Memory B cell (primary cell): ENCODE measurements around the gene DPP10.
"Not testable (repeated sequence)": the region's sequence is repeated elsewhere in the genome, so short reads cannot be mapped to it uniquely, and the experiment has no call there.

Experiments
- ATAC-seq: fragments of 150-1000 bp; cut with Tn5 transposase; 2 replicates; pipeline ENCODE4 v1.10.0; 2021; ENCODE audit warnings: low read depth, mild to moderate bottlenecking, moderate library complexity
- DNase-seq, 2 donors: peaks; one replicate each; pipeline ENCODE4 v3.0.0; 2022; ENCODE audit warnings: low spot score in 2 of 2
- H3K27ac Mint-ChIP-seq: one replicate; pipeline ENCODE4 v1.8.0; 2022; ENCODE audit warnings: mild to moderate bottlenecking, moderate library complexity, mixed read lengths
- H3K27me3 Mint-ChIP-seq: one replicate; pipeline ENCODE4 v1.8.0; 2022; ENCODE audit warnings: mixed read lengths
- H3K36me3 Mint-ChIP-seq: one replicate; pipeline ENCODE4 v1.8.0; 2022; ENCODE audit warnings: mild to moderate bottlenecking, mixed read lengths
- H3K4me1 Mint-ChIP-seq: one replicate; pipeline ENCODE4 v1.8.0; 2022; ENCODE audit warnings: mixed read lengths
- H3K4me3 Mint-ChIP-seq: one replicate; pipeline ENCODE4 v1.8.0; 2022; ENCODE audit warnings: mild to moderate bottlenecking, moderate library complexity, mixed read lengths
- H3K9me3 Mint-ChIP-seq: one replicate; pipeline ENCODE4 v1.8.0; 2022; ENCODE audit warnings: mixed read lengths

Gene DPP10

GRCh38 chr2:115389024-115389423 is 946.6 kb downstream of the DPP10 start:
- no peak for ATAC-seq
- Mint-ChIP-seq H3K9me3 (peaks cover 12% of the 10 kb centered on the region), H3K4me3 (no peak overlapping the region)

GRCh38 chr2:115389898-115390565 is 947.6 kb downstream of the DPP10 start:
- no peaks in the 10 kb centered on the region for H3K27me3 Mint-ChIP-seq
- H3K9me3 Mint-ChIP-seq: peaks cover 6% of the 10 kb centered on the region
- no peak for DNase-seq
- ATAC-seq: no peak
- no peaks in the 10 kb centered on the region for H3K4me1 Mint-ChIP-seq
- no peak overlapping the region for H3K4me3 Mint-ChIP-seq
- H3K36me3 Mint-ChIP-seq: no peaks in the 10 kb centered on the region
- no peak overlapping the region for H3K27ac Mint-ChIP-seq

More at GRCh38 chr2:115389024-115389423, 946.6 kb downstream of the DPP10 start:
- Mint-ChIP-seq H3K4me1 (no peaks in the 10 kb centered on the region), H3K27ac (no peak overlapping the region), H3K36me3 (no peaks in the 10 kb centered on the region), H3K27me3 (no peaks in the 10 kb centered on the region)
- DNase-seq: no peak

DNA sequence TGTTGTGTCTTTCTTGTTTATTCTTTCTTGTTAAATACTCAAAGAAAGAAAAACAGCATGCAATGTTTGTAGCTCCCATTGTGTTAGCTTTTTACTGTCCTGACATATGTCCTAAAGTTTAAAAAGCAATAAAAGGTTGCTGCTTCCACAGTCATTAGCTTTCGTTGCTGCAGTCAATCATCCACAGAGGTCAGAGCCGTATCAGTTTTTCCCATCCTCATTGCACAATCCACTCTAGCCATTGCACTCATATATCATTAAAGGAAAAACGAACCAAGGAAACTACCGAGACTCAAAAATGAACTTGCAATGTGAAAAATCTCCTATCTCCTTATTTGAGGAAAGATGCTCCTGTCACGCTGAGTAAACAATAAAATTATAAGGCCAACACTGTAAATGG is 954.1 kb downstream of the DPP10 start:
- Mint-ChIP-seq H3K4me3 (no peak overlapping the region), H3K36me3 (no peaks in the 10 kb centered on the region), H3K4me1 (no peaks in the 10 kb centered on the region), H3K27ac (no peak overlapping the region), H3K27me3 (no peaks in the 10 kb centered on the region), H3K9me3 (peaks cover 4% of the 10 kb centered on the region)
- ATAC-seq (no peak), DNase-seq (no peak)

- Mint-ChIP-seq H3K4me3 (no peak overlapping the region), H3K36me3 (no peaks in the 10 kb centered on the region), H3K27me3 (no peaks in the 10 kb centered on the region), H3K4me1 (no peaks in the 10 kb centered on the region), H3K27ac (no peak overlapping the region), H3K9me3 (peaks cover 4% of the 10 kb centered on the region)
- ATAC-seq: no peak
- no peak for DNase-seq
These were observed 958.5 kb downstream of the DPP10 start for GRCh38 chr2:115400940-115401339.

- H3K4me3 Mint-ChIP-seq: no peak overlapping the region
- H3K9me3 Mint-ChIP-seq: peaks cover 10% of the 10 kb centered on the region
- no peaks in the 10 kb centered on the region for H3K36me3 Mint-ChIP-seq
- ATAC-seq (no peak), DNase-seq (no peak)
- no peaks in the 10 kb centered on the region for H3K27me3 Mint-ChIP-seq
- no peaks in the 10 kb centered on the region for H3K4me1 Mint-ChIP-seq
- H3K27ac Mint-ChIP-seq: no peak overlapping the region
These were observed 970.1 kb downstream of the DPP10 start for GRCh38 chr2:115412501-115412900.

DNA sequence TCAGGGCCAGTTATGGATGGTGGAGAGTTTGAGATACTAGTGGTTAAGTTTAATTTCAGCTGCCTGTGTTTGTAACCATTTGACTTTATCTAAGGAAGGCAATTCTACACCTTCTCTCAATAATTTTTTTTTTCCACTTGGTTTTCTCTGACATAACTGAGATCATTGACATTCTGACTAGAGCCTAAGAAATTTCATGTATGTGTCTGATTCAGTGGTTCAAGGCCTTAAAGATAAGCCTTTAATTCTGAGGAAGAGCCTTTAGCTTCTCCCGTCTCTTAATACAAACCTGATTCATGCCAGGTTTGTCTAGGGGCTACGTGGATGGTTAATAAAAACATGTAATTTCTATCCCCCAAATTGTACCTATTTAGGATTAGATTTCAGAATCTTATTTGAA is 971.4 kb downstream of the DPP10 start:
- no peaks in the 10 kb centered on the region for H3K27me3 Mint-ChIP-seq
- H3K27ac Mint-ChIP-seq: no peak overlapping the region
- DNase-seq: no peak
- no peaks in the 10 kb centered on the region for H3K36me3 Mint-ChIP-seq
- ATAC-seq: no peak
- no peak overlapping the region for H3K4me3 Mint-ChIP-seq
- H3K4me1 Mint-ChIP-seq: no peaks in the 10 kb centered on the region
- H3K9me3 Mint-ChIP-seq: peaks cover 14% of the 10 kb centered on the region

DNA sequence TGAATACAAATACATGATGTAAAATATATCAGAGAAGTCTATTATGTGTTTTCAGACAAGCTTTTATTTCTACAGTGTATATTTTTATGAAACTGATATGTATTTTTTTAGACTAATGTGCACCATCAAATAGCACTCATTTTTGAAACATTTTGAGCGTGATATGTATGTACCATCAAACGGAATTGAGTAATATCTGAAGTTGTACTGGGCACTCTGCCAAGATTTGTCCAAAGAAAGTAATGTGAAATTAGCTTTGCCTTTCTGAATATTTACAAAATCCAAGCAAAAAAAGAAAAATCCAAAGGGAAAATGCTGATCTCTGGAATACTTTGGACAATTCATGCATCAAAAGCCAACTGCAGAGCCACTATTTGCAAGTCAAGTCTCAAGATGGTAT is 972.0 kb downstream of the DPP10 start:
- Mint-ChIP-seq H3K4me3 (no peak overlapping the region), H3K4me1 (no peaks in the 10 kb centered on the region), H3K27me3 (no peaks in the 10 kb centered on the region), H3K36me3 (no peaks in the 10 kb centered on the region), H3K9me3 (peaks cover 14% of the 10 kb centered on the region), H3K27ac (no peak overlapping the region)
- ATAC-seq: no peak
- no peak for DNase-seq

DNA sequence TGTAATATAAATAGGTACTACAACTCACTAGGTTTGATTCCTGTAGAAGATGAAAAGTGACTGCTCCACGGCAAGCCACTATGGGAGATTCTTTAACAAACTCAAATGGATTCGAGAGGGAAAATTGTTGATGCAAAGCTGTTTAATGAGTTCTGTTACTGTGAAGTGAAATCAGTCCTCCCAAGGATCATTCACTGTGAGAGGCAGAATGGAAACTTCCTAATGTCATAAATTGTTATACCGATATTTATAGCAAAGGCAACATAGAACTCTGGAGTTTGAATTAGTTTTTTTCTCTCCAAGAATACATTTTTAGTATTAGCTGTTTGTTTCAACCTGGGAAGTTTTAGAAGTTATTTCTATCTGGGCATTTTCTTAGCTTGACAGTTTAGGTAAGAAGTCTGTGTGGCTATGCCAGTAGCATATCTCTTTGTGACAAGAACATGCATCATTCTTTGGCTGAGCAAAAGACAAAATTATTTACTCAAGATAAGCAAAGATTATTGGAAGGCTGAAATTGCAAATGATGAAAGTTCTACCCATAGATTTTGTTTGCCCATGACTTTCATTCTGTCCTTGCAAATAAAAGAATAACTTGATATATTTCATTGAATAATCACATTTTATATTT is 979.7 kb downstream of the DPP10 start:
- Mint-ChIP-seq H3K4me3 (no peak overlapping the region), H3K4me1 (no peaks in the 10 kb centered on the region), H3K27me3 (no peaks in the 10 kb centered on the region), H3K9me3 (peaks cover 13% of the 10 kb centered on the region), H3K27ac (no peak overlapping the region), H3K36me3 (no peaks in the 10 kb centered on the region)
- ATAC-seq (no peak), DNase-seq (no peak)

- no peak for DNase-seq
- H3K4me3 Mint-ChIP-seq: no peak overlapping the region
- no peaks in the 10 kb centered on the region for H3K27me3 Mint-ChIP-seq
- peaks cover 11% of the 10 kb centered on the region for H3K9me3 Mint-ChIP-seq
- no peak for ATAC-seq
- H3K4me1 Mint-ChIP-seq: no peaks in the 10 kb centered on the region
- H3K27ac Mint-ChIP-seq: no peak overlapping the region
- no peaks in the 10 kb centered on the region for H3K36me3 Mint-ChIP-seq
These were observed 985.0 kb downstream of the DPP10 start for GRCh38 chr2:115427436-115427835.

DNA sequence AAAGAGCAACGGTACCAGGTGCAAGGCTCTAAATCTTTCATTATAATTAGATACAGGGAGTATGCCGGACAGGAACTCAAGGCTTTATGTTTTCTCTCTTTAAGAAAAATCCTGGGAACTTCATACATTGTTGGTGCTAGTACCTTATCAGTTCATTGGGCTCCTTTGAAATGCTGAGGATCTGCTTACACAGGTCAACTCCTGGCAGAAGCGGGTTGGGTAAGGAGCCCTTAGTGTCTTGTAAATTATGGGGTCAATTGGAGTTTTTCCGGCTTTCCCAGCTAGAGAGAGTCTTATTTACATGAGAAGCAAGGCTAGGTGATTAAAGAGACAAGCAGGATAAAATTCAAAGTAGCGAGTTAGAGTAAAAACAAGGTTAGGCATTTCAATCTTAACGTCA is 998.3 kb downstream of the DPP10 start:
- not testable (repeated sequence) for H3K4me3 Mint-ChIP-seq, H3K36me3 Mint-ChIP-seq, H3K27ac Mint-ChIP-seq, DNase-seq, ATAC-seq, H3K9me3 Mint-ChIP-seq, H3K27me3 Mint-ChIP-seq, H3K4me1 Mint-ChIP-seq

GRCh38 chr2:115443539-115444185 is 1001.2 kb downstream of the DPP10 start:
- DNase-seq (no peak), ATAC-seq (no peak)
- no peak overlapping the region for H3K4me3 Mint-ChIP-seq
- no peaks in the 10 kb centered on the region for H3K36me3 Mint-ChIP-seq
- peaks cover 14% of the 10 kb centered on the region for H3K9me3 Mint-ChIP-seq
- no peaks in the 10 kb centered on the region for H3K27me3 Mint-ChIP-seq
- H3K27ac Mint-ChIP-seq: no peak overlapping the region
- H3K4me1 Mint-ChIP-seq: no peaks in the 10 kb centered on the region

GRCh38 chr2:115460008-115460407 is 1017.6 kb downstream of the DPP10 start:
- Mint-ChIP-seq H3K4me3 (no peak overlapping the region), H3K27me3 (no peaks in the 10 kb centered on the region), H3K27ac (no peak overlapping the region), H3K36me3 (no peaks in the 10 kb centered on the region), H3K4me1 (no peaks in the 10 kb centered on the region), H3K9me3 (peaks cover 4% of the 10 kb centered on the region)
- ATAC-seq (no peak), DNase-seq (no peak)

DNA sequence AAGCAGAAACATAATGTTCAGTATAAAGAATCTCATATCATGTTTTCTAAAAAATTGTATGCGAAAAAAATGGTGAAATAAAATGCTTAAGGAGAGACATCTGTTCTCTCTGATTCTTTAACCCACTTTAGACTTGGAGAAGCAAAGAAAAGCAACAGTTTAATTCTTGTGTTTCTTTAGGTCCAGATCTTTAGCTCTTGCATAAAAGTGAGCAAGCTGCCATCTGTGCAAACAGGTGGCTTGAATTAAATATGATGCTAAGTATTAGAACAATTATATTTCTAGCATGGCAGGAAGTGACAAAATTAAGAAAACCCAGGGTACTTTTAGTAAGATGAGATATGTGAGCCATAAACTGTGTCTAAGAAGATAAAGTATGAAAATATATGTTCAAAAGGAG is 1038.3 kb downstream of the DPP10 start:
- H3K4me3 Mint-ChIP-seq: no peak overlapping the region
- no peaks in the 10 kb centered on the region for H3K36me3 Mint-ChIP-seq

GRCh38 chr2:115481842-115482241 is 1039.4 kb downstream of the DPP10 start:
- Mint-ChIP-seq H3K4me1 (no peaks in the 10 kb centered on the region), H3K9me3 (peaks cover 1% of the 10 kb centered on the region), H3K4me3 (no peak overlapping the region), H3K27ac (no peak overlapping the region), H3K36me3 (no peaks in the 10 kb centered on the region), H3K27me3 (no peaks in the 10 kb centered on the region)
- no peak for ATAC-seq
- DNase-seq: no peak

More for the DNA sequence above, 1038.3 kb downstream of the DPP10 start:
- DNase-seq (no peak), ATAC-seq (no peak)
- Mint-ChIP-seq H3K9me3 (peaks cover 1% of the 10 kb centered on the region), H3K4me1 (no peaks in the 10 kb centered on the region), H3K27ac (no peak overlapping the region), H3K27me3 (no peaks in the 10 kb centered on the region)
